Calu3 (cell line): ENCODE results near the gene PLXNA3. TPM values are rescaled to one million over a fixed set of nuclear protein-coding genes. Genes with fewer than 3 reads are reported as not detected.

Experiments used
- BruUV-seq: library from RNA; stranded (reverse); fragments of 400-500 nt; replicated peaks from 2 replicates; lab custom pipeline; 2021; lab: Mats Ljungman, UMichigan
- CTCF ChIA-PET: fragments of 300-600 bp; sonication (Branson Sonifier 250); formaldehyde crosslinking; loops from one replicate; lab custom pipeline; 2022; ENCODE audit warnings: antibody characterized with exemption; lab: Charles Lee
- DNase-seq: peaks from one replicate; pipeline ENCODE4 v3.0.0; 2022
- H3K27ac Mint-ChIP-seq: one replicate; pipeline ENCODE4 v1.8.0; 2022; ENCODE audit warnings: mixed read lengths; ENCODE audit not compliant: unreplicated experiment
- H3K27me3 Mint-ChIP-seq: one replicate; pipeline ENCODE4 v1.8.0; 2022; ENCODE audit warnings: mixed read lengths; ENCODE audit not compliant: unreplicated experiment
- H3K36me3 Mint-ChIP-seq: one replicate; pipeline ENCODE4 v1.8.0; 2022; ENCODE audit warnings: mild to moderate bottlenecking, moderate library complexity, mixed read lengths; ENCODE audit not compliant: insufficient read depth, unreplicated experiment
- H3K4me1 Mint-ChIP-seq: one replicate; pipeline ENCODE4 v1.8.0; 2022; ENCODE audit warnings: mild to moderate bottlenecking, low read depth, mixed read lengths; ENCODE audit not compliant: unreplicated experiment
- H3K4me3 Mint-ChIP-seq: one replicate; pipeline ENCODE4 v1.8.0; 2022; ENCODE audit warnings: mild to moderate bottlenecking, low read depth, moderate library complexity, mixed read lengths; ENCODE audit not compliant: unreplicated experiment
- H3K9me3 Mint-ChIP-seq: one replicate; pipeline ENCODE4 v1.8.0; 2022; ENCODE audit warnings: low read depth, mixed read lengths; ENCODE audit not compliant: unreplicated experiment
- intact Hi-C: fragments of 100-400 bp; cut with micrococcal nuclease; formaldehyde crosslinking; loops from one replicate; pipeline ENCODE4 v1.10.0; 2022; ENCODE audit not compliant: unreplicated experiment
- total RNA-seq: library from RNA; stranded (reverse); gene quantifications from 2 replicates; pipeline ENCODE4 v1.2.3, GENCODE V29; 2022
- TF ChIP-seq, protein P1 (sequence below): fragments of 200-600 bp; IDR thresholded peaks from one replicate; pipeline ENCODE4 v1.8.0; 2022; ENCODE audit warnings: antibody characterized with exemption; ENCODE audit not compliant: unreplicated experiment

PLXNA3 gene
- total RNA-seq, 1 experiment from 2014 or later: 82.6 TPM

DNA sequence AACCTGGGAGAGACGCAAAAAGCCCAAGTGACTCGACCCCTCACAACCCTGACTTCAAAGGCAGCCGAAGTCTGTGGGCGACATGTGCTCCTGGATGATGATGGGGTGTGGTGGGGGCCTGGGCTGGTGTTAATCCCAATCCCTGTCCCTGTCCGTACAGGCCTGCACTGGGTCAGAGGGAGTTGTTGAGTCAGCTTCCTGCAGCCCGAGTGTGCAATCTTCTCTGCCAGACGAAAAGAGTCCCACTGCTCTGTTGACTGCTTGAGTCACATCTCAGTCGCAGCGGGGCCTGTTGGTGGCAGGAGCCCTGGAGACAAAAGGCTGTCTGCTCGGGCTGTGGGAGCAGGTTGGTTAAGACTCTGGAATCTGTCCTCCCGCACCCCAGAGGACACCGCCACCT is 47.7 kb downstream of the PLXNA3 start:
- no peak for DNase-seq

DNA sequence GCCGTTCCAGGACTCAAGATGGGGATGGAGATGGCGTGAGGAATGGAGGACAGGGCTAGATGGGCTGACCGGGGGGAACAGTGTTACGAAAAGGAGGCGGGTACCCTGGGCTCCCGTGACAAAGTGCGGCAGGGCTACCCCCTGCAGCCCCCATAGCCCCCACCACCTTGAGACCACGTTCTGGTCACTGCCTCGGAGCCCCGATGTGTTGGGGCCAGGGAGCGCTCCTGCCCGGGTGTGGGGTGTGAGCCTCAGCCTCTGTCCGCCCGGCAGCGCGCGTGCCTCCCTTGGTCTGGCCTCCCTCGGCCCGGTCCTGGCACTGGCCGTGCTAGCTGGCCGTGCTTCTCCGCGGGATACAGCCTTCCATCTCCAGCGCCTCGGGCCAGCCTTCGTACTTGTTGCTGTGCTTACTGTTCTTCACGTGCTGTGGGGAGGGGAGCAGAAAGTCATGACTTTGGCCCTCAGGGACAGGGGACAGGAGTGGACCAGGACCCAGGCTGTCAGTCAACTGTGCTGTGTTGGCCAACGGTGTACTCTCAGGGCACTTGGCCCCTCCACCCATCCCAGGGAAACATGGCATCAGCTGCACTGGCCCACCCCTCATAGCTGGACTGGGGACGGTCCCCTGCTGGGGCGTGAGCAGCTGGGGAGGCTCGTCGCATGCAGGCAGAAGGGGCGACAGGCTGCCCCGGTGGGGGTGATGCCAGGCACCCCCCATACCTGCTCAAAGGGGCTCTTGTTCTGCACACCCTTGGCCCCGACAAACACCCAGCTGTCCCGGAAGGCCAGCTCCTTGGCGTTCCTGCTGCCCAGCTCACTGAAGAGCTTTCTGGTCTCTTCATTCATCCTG is 48.6 kb downstream of the PLXNA3 start:
- H3K27me3 Mint-ChIP-seq: no peaks in the 10 kb centered on the region
- peaks cover 15% of the 10 kb centered on the region for H3K36me3 Mint-ChIP-seq
- no peak overlapping the region for H3K27ac Mint-ChIP-seq
- intact Hi-C loops: no loop called here
- H3K4me1 Mint-ChIP-seq: no peaks in the 10 kb centered on the region
- BruUV-seq: TSS peak; percentile 21
- no peak overlapping the region for H3K4me3 Mint-ChIP-seq
- DNase-seq: no peak
- CTCF ChIA-PET: no interaction called here
- TF ChIP-seq, protein P1, sequence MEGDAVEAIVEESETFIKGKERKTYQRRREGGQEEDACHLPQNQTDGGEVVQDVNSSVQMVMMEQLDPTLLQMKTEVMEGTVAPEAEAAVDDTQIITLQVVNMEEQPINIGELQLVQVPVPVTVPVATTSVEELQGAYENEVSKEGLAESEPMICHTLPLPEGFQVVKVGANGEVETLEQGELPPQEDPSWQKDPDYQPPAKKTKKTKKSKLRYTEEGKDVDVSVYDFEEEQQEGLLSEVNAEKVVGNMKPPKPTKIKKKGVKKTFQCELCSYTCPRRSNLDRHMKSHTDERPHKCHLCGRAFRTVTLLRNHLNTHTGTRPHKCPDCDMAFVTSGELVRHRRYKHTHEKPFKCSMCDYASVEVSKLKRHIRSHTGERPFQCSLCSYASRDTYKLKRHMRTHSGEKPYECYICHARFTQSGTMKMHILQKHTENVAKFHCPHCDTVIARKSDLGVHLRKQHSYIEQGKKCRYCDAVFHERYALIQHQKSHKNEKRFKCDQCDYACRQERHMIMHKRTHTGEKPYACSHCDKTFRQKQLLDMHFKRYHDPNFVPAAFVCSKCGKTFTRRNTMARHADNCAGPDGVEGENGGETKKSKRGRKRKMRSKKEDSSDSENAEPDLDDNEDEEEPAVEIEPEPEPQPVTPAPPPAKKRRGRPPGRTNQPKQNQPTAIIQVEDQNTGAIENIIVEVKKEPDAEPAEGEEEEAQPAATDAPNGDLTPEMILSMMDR: no peak
- H3K9me3 Mint-ChIP-seq: no peaks in the 10 kb centered on the region

More for the DNA sequence above, 47.7 kb downstream of the PLXNA3 start:
- Mint-ChIP-seq H3K27me3 (no peaks in the 10 kb centered on the region), H3K9me3 (no peaks in the 10 kb centered on the region), H3K4me3 (no peak overlapping the region), H3K27ac (no peak overlapping the region), H3K4me1 (no peaks in the 10 kb centered on the region), H3K36me3 (peaks cover 12% of the 10 kb centered on the region)
- intact Hi-C loops: no loop called here
- TF ChIP-seq, protein P1: no peak
- CTCF ChIA-PET: no interaction called here
- no TSS peak for BruUV-seq

DNA sequence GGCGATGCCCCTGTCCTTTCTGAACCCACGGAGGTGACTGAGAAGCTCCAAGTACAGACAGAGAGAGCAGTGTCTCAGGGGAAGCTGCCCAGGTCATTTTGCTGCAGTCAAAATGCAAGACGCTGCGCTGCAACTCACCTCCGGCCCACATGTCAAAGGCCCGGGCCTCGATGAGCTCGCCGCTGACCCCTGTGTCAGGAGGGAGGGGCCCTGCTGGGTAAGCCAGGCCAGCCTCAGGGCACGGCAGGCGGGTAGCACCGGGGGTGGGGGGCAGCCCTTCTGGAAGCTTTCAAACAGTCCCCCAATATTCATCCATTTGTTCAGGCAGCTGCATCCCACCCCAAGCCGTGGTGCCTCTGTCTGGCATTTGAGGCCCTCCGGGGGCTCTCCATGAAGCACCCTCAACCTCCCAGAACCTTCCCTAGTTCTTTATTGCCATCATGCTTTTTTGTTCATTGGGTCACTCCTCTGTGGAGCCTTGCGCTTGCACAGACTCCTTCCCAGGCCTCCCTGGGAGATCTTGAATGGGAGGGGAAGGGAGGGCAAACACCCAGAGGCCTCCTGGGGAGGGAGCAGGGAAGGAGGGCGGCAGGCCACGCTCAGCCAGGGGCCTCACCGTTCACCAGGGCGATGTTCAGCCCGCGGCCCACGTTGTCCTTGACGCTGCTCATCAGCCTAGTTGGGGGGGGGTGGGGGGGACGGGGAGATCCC is 49.7 kb downstream of the PLXNA3 start:
- Mint-ChIP-seq H3K27me3 (no peaks in the 10 kb centered on the region), H3K9me3 (no peaks in the 10 kb centered on the region), H3K27ac (no peak overlapping the region), H3K4me1 (no peaks in the 10 kb centered on the region), H3K4me3 (no peak overlapping the region), H3K36me3 (peaks cover 18% of the 10 kb centered on the region)
- intact Hi-C loops: no loop called here
- DNase-seq: no peak
- CTCF ChIA-PET: no interaction called here
- no TSS peak for BruUV-seq
- TF ChIP-seq, protein P1: no peak

DNA sequence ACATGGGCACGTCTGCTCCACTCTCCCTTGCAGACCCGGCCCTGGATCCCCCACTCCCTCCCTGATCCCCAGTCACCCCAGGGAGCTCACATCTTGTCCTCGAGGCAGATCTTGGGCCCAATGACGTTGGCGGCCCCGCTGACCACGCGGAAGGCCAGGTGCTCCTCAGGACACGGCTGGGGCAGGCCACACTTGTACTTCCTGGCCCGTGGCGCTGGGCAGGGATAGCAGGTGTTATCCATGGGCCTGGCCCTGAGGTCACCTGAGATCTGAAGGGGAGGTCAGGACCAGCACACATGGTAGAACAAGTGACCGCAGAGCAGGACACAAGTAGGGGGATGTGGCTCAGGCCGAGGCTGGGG is 50.3 kb downstream of the PLXNA3 start:
- Mint-ChIP-seq H3K36me3 (peaks cover 18% of the 10 kb centered on the region), H3K9me3 (no peaks in the 10 kb centered on the region), H3K27ac (no peak overlapping the region), H3K4me3 (no peak overlapping the region), H3K27me3 (no peaks in the 10 kb centered on the region), H3K4me1 (no peaks in the 10 kb centered on the region)
- TF ChIP-seq, protein P1: no peak
- intact Hi-C loops: no loop called here
- DNase-seq: no peak
- BruUV-seq: no TSS peak
- CTCF ChIA-PET: no interaction called here
